ENCODE measurements around the gene PDGFA. TPM values are rescaled to one million over a fixed set of nuclear protein-coding genes. Genes with fewer than 3 reads are reported as not detected.

Gene PDGFA
- total RNA-seq, 1 experiment from 2014 or later: 48.1 TPM

DNA sequence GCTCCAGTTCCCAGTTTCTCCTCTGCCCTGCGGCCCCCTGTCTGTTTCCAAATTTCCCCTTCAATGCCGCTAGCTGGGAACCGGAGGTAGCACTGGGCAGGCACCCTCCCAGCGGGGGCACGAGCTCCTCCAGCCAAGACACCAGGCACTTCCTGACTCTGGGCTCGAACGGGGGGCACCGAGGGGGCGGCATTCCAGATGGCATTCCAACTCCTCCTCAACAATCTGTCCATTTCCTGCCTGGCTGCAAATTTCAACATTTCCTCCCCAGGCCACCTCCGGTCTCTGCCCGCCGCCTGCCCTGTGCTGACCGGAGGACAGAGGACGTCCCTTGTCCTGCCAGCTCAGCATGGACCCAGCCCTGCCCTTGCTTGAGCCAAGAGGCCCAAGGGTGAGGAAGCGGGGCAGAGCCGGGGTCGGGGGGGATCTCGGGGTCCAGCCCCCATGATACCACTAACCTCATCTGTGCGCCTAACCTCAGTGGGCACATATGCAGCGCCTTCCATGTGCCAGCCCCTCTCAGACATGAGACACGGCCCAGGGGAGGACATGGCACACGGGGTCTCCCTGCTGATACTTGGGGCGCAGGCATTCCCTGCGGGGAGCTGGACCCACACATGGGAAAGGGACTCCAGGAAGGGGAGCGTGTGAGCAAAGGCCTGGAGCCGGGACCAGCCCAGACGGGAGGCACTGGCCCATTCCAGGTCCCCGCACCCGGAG lies 58.0 kb downstream of the PDGFA start:
- DNase-seq (ENCODE audit: low read depth): peak; percentile 94

DNA sequence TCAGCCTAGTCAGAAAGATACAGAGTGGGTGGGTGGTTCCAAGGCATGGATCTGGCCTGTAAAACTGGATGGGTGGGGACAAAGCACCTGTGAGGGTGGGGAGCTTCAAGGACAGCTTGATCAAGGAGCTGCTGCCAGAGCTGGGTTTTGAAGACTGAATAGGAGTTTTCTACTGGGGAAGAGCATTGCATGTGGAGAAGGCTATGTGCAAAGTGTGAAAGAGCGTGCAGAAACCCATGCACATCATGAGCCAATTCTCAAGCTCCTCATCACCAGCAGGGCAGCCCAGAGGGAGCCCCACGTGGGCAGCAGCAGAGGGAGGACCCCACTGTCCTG lies 58.6 kb downstream of the PDGFA start:
- DNase-seq (ENCODE audit: low read depth): no peak

DNA sequence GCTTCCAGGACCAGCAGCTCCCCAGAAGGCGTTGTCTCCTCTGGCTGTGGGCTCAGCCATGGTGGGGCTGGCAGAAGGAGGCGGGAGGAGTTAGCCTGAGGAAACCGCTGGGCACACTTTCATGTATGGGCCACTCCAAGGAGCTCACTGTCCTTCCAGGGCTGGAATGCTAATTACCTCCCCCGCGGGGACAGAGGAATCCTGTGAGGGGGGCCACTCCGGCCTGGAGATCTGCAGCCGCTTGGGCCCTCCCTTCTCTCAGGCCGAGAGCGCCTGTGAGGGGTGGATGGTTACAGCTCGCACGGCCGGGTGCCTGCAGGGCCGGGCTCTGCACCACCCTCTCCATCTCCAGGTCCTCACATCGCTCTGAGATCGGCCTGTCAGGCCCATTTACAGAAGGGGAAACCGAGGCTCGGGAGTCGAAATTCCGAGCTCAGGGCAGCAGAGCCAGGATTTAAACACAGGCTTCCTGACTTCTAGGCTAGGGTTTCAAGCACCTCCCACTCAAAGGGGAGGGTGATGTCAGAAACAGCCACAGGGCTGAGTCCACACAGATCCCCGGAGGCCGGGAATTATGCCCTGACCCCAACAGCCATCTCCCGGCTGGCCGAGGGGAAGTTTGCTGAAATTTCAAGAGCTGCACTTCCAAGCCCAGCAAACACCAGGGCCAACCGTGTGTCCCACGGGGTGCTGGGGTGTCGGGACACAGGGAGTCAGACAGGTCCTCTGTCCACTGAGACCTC lies 59.1 kb downstream of the PDGFA start:
- DNase-seq (ENCODE audit: low read depth): peak; percentile 87

DNA sequence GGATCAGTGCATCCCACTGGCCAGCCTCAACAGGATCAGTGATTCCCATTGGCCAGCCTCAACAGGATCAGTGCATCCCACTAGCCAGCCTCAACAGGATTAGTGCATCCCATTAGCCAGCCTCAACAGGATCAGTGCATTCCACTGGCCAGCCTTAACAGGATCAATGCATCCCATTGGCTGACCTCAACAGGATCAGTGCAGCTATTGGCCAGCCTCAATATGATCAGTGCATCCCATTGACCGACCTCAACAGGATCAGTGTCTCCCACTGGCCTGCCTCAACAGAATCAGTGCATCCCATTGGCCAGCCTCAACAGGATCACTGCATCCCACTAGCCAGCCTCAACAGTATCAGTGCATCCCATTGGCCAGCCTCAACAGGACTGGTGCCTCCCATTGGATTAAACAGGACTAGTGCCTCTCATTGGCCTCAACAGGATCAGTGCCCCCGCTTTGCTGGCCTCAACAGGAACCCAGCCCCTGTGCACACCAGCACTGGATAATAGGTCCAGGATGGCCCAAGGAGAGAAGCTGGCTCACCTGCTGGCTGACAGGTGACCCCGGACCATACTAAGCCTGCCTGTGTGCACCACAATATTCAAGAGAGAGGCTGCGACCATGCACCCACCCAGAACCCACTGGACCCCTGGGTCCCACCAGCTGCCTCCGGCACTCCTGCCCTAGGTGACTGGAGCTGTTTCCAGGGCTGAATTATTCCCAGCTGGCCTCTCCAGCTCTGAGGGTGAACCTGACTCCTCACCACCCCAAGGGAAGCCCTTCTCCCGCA lies 59.9 kb downstream of the PDGFA start:
- DNase-seq (ENCODE audit: low read depth): peak; percentile 35

DNA sequence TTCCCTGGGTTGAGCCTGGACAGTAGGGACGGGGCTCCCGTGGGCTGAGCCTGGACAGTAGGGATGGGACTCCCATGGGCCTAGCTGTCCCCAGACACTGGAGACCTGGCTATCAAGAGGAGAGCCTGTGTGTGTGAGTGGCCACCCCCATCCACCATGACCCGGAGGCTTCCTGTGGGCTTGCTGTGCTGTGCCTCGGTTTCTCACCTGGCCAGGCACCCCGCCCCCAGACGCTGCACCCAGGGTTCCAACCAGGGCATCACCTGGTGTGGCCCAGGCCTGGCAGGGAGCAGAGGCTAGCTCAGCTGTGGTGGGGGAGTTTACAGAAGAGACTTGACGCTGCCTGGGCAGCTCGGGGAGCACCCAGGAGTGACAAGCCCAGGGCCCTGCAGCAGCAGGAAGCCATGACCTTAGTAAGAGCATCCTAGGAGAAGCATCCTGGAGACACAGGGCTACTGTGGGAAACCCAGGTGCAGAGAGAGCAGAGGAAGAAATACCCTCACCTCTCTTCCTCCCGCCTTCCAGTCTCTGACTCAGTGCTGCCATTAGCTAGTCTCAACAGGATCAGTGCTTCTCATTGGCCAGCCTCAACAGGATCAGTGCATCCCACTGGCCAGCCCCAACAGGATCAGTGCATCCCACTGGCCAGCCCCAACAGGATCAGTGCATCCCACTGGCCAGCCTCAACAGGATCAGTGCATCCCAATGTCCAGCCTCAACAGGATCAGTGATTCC lies 61.0 kb downstream of the PDGFA start:
- no peak for DNase-seq (ENCODE audit: low read depth)

DNA sequence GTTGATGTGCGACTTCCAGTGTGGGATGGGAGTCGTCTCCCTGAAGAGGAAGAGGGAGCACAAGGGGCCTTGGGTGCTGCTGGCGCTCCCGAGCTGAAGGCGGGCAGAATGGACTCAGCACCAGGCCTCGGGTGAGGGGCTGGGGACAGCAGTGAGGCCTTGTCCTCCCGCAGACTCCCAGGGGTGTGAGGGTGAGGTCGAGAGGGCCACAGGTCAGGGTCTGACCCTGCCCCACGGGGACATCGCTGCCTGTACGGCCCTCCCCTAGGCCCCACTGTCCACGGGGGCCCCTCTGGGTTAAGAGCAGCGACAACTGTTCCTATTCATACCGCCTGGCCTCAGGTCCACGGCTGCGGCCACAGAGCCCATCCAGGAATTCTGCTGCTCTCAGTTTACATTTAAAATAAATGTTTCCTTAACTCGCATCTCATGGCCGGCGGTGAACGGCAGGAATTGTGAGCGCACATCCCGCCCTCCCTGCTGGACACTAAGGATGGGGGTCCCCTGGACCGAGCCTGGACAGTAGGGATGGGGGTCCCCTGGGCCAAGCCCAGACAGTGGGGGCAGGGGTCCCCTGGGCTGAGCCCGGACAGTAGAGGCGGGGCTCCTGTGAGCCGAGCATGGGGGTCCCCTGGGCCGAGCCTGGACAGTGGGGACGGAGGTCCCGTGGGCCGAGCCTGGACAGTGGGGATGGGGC lies 61.7 kb downstream of the PDGFA start:
- no peak for DNase-seq (ENCODE audit: low read depth)

DNA sequence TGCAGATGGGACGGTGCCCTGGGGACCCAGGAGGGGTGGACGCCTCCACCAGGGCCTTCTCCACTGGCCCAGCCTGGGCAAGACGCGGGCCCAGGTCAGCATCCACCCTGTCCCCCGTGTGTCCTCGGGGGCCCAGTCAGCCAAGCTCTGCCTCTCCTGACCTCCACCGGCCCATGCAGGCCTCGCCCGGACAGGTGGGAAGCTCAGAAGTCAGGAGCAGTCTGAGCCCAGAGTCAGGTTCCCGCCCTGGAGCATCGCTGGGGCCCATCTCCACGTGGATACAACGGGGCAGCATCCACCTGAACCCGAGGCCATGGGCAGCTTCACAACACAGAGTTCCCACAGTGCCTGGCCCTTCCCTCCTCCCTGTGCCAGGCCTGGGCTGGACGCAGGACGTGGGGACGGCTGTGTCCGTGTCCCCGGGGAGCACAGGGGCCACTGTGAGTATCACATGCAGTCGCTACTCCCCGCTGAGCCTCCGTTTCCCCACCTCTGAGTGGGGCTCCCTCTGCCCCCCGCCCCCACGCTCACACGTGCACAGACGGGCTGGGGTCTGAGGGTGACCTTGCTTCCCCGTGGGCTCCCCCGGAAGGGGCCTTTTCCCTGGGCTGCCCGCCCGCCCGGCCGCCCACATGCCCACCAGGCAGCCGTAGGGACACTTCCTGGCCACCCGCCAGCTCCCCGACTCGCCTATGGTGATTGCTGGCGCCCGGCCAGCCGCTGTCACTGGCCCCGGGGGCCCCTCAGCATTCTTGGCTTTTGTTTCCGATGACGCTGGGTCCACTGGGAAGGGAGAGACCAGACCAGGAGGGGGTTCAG lies 64.3 kb downstream of the PDGFA start:
- DNase-seq (ENCODE audit: low read depth): peak; percentile 84

DNA sequence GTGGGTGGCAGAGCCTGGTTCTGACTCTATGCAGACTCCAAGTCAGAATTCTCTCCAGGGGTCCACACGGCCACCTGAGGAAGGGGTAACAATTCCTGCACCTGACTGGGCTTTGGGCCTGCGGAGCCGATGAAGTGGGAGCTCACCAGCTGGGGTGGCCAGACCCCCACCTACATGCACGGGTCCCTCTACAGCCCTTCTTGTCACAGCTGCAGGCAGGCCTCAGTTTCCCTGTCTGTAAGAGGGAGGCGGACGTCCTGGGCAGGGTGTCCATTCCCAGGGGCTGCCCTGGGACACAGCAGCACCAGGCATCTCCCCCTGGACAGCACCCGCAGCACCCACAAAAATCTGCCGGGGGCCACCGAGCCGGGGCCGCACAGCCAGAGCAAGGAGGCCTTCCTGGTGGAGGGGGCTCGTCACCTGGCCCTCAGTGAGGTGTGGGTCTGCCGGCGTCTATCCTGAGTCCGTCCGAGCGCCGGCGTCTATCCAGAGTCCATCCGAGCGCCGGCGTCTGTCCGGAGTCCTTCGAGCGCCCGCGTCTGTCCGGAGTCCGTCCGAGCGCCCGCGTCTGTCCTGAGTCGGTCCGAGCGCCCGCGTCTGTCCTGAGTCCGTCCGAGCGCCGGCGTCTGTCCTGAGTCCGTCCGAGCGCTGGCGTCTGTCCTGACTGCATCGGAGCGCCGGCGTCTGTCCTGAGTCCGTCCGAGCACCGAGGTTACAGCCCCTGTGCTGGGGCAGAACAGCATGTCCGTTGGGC lies 65.1 kb downstream of the PDGFA start:
- DNase-seq (ENCODE audit: low read depth): no peak

DNA sequence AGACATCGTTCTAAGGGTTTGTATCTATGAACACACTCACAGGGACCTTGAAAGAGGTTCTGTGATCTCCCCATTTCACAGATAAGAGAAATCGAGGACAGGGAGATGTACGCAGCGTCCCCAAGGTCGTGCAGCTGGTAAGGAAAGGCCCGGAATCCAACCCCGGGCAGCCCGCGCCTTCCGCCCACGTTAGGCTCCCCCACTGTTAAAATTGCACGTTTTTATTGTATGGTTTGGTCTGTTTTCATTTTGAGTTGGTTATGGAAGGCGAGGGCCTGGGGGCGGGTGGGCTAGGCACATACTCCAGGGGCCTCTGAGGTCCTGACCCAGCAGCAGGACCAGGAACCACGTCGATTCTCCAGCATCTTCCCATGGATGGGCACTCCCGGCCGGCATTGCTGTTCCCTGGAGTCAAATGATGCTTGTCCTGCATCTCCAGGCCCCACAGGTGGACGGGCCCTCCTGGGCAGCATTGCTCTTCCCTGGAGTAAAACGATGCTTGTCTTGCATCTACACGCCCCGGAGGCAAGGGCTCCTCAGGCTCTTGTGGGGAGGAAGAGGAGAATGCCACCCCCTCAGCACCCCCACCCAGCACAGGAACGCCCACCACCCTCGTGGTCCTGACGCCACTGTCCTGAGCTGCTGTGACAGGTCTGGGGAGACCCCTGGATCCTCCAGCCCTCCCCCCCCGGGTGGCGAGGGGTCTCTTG lies 65.9 kb downstream of the PDGFA start:
- DNase-seq (ENCODE audit: low read depth): no peak

DNA sequence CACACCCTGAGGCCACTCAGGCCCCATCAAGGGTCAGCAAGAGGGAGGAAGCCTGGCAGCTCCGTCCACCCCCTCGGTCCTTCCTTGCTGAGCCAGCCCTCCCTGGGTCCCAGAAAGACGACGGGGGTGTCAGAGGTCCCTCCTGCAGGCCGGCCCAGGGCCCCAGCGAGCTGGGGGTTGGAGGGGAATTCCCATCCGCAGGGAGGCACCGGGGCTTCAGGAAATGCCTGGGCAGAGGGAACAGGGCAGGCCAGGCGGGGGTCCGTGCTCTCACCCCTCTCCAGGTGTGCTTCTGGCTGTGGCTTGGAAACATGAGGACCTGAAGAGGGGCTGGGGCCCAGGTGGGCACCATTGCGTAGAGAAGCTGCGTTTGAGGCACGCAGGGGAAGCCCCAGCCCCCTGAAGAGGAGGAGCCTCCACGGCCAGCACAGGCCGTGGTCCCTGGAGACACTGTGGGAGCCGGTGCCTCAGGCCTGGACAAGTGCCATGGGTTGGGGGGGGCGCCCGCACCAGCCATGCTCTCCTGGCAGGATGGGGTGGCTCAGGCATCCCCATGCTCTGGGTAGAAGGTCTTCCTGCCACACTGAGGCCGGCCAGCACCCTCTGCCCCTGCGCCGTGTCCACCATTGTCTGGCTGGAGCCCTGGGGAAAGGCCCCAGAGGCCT lies 66.7 kb downstream of the PDGFA start:
- DNase-seq (ENCODE audit: low read depth): no peak

DNA sequence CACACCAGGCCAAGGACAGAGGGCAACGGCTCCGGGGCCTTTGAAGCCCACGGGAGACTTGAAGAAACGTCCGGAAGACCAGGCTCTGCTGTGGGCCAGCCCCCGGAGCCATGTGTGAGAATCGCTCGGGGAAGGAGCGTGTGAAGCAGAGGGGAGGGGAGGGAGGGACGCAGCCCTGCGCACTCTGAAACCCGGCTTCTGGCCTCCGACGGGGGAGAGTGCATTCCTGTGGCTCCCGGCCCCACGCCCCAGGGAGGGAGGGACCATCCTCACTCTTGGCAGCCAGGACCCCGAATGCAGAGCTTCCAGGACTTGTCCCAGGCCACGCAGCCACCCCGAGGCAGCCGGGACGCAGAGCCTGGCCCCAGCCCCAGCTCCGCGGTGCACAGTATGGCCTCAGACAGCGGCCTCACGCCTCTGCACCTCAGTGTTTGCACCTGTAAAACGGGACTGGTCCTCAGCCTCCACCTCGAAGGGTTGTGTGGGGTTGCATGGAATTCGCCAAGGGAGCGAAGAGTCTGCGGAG lies 67.4 kb downstream of the PDGFA start:
- DNase-seq (ENCODE audit: low read depth): peak; percentile 81

DNA sequence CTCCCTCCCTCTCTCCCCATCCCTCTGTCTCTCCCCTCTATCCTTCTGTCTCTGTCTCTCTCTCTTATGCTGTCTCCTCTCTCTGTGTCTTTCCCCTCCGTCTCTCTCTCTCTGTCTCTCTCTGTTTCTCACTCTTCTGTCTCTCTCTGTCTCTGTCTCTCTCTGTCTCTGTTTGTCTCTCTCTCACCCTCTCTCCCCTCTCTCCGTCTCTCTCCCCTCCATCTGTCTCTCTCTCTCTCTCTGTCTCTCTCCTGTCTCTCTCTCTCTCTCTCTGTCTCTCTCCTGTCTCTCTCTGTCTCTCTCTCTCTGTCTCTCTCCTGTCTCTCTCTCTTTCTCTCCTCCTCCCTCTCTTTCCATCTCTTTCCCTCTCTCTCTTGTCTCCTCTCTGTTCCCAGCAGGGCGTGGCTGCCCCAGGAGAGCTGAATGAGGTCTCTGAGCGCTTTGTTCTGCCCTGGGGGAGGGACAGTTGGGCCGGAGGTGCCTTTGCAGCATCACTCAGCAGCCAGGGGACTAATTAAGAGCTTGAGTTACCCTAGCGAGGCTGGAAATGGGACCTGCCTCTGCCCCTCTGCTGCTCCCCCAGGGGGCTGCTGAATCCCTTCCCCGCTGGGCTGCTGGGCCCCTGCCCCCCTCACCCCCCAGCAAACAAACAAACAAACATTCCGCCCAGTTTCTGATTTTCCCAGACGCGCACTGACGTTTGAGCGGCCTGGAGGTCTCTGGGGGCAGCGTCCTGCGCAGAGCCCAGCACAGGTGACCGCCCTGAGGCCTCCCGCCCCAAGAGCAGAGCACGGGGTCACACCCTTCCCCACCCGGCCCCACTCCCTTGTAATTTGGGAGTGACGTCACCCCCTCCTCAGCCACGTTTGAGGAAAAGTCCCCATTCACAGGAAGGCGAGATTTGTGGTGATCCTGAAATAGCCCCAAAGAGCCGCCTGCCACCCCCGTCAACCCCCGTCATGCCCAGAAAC lies 68.1 kb downstream of the PDGFA start:
- peak; percentile 50 for DNase-seq (ENCODE audit: low read depth)

DNA sequence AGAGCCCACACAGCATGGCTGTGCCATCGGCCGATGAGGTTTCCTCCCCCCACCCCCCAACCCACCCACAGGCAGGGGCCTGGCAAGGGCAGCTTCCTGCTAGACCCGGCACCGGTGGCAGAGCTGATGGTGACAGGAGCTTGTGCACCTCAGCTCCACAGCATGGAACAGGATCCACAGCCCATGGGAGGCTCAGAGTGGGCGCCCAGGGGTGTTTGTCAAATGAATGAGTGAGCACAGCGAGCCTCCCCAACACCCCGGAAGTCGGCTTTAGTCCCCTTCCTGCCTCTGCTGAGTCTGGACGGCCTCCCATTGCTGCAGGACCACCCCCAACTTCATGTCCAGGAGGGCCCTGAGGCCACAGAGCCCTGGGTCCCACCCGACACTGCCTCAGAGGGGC lies 68.9 kb downstream of the PDGFA start:
- no peak for DNase-seq (ENCODE audit: low read depth)

DNA sequence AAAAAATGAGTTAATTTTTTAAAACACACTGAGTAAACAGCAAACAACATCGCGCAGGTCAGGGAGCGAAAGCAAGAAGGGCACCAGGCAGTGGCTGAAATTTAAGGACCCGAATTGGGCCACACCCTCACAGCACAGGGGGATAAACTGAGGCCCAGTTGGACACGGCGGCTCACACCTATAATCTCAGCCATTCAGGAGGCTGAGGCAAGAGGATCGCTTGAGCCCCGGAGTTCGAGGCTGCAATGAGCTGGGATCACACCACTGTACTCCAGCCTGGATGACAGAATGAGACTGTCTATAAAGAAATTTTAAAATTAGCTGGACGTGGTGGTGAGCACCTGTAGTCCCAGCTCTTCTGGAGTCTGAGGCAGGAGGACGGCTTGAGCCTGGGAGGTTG lies 69.6 kb downstream of the PDGFA start:
- no peak for DNase-seq (ENCODE audit: low read depth)

DNA sequence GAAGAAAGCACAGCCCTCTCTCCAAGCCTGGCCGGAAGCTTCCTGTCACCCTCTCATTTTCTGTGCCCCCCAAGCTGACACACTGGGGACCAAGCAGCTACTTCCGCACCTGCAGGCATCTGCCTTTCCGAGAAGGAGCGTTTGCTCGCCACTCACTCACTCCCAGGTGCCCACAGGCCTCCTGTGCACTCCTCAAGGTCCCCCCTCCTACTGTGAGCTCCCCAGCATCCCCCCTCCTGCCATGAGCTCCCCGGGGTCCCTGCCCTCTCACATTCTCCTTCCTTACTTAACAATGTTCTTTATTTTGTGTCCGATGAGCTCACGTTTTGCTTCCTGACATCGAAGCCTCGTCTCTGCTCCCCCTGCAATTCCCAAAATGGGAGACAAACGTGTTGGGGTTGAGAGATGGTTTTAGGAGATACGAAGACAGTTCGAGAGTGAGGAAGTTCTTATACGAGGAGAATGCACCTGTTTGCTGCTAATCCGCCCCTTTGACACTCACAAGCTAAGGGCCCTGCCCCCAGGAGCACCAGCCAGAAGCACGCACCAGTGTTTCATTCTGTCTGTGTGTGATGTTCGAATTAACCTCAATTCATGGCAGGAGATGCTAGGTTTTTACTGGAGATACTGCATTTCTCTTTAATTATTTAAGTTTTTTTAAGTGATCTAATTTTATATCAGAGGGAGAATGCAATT lies 70.2 kb downstream of the PDGFA start:
- no peak for DNase-seq (ENCODE audit: low read depth)

DNA sequence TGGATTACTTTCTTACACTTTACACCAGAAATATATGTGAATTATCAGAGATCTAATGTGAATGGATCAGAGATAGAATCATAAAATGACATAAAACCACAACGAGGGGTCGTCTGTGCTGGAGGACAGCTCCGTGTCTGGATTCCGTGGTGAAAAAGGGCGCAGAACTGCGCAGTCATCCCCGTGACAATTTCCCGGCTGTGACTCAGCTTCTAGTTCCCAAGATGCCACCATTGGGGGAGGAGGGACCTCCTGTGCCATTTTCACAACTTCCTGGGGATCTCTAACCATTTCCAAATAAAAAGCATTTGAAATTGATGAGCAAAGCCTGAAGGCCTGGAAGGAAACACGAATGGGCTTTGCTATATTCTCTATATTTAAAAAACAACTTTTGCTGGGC lies 72.1 kb downstream of the PDGFA start:
- no peak for DNase-seq (ENCODE audit: low read depth)

All from RPMI7951 (cell line).